HepG2 (cell line): Measurements from ENCODE around the gene UQCRC1. TPM values are rescaled to one million over a fixed set of nuclear protein-coding genes. Genes with fewer than 3 reads are reported as not detected.

Source experiments
- CAMTA2 ChIP-seq: sonication (generic); formaldehyde crosslinking; IDR thresholded peaks from 2 replicates; pipeline ENCODE4 v1.4.0; 2020; ENCODE audit warnings: mild to moderate bottlenecking, missing genetic modification reagents, borderline replicate concordance
- CEBPG ChIP-seq: IDR thresholded peaks from 2 replicates; pipeline ENCODE4 v1.6.1; 2016
- KLF6 ChIP-seq: IDR thresholded peaks from 2 replicates; pipeline ENCODE4 v1.8.0; 2016; ENCODE audit warnings: missing biosample characterization, missing genetic modification reagents
- MAFG ChIP-seq: sonication (generic); formaldehyde crosslinking; IDR thresholded peaks from 2 replicates; pipeline ENCODE4 v1.5.1; 2020; ENCODE audit warnings: mild to moderate bottlenecking, missing genetic modification reagents
- MXD4 ChIP-seq: IDR thresholded peaks from 2 replicates; pipeline ENCODE4 v1.6.1; 2016; ENCODE audit warnings: mild to moderate bottlenecking, missing biosample characterization, missing genetic modification reagents
- NONO ChIP-seq, 2 experiments: fragments of 450-650 bp in 1 of 2; sonication (generic) in 1 of 2; formaldehyde crosslinking in 1 of 2; IDR thresholded peaks in 1 of 2; conservative IDR thresholded peaks in 1 of 2; 2 replicates each; pipeline versions ENCODE4 v1.6.1 to v1.8.0; 2017 to 2022; ENCODE audit warnings: mild to moderate bottlenecking in 1 of 2, missing genetic modification reagents in 1 of 2, moderate library complexity in 1 of 2
- NPAS2 ChIP-seq: sonication (generic); formaldehyde crosslinking; IDR thresholded peaks from 2 replicates; pipeline ENCODE4 v1.8.0; 2022; ENCODE audit warnings: mild to moderate bottlenecking, missing genetic modification reagents, borderline replicate concordance
- SATB2 ChIP-seq: sonication (generic); formaldehyde crosslinking; IDR thresholded peaks from 2 replicates; pipeline ENCODE4 v1.5.0; 2020; ENCODE audit warnings: missing genetic modification reagents
- SCMH1 ChIP-seq: sonication (generic); formaldehyde crosslinking; IDR thresholded peaks from 2 replicates; pipeline ENCODE4 v1.9.0; 2021; ENCODE audit warnings: missing genetic modification reagents, mild to moderate bottlenecking, borderline replicate concordance
- SIN3A ChIP-seq: IDR thresholded peaks from 2 replicates; pipeline ENCODE4 v1.6.1; 2011; ENCODE audit warnings: low read depth, mild to moderate bottlenecking, control low read depth, low read length, borderline replicate concordance
- TMF1 ChIP-seq: sonication (generic); formaldehyde crosslinking; IDR thresholded peaks from 2 replicates; pipeline ENCODE4 v1.8.1; 2022; ENCODE audit warnings: low read depth, missing genetic modification reagents
- ZNF124 ChIP-seq: sonication (generic); formaldehyde crosslinking; IDR thresholded peaks from 2 replicates; pipeline ENCODE4 v1.4.0; 2020; ENCODE audit warnings: missing genetic modification reagents
- ZNF317 ChIP-seq: sonication (generic); formaldehyde crosslinking; IDR thresholded peaks from 2 replicates; pipeline ENCODE4 v1.5.0; 2020; ENCODE audit warnings: mild to moderate bottlenecking, missing genetic modification reagents
- ZNF441 ChIP-seq: sonication (generic); formaldehyde crosslinking; IDR thresholded peaks from 2 replicates; pipeline ENCODE4 v1.7.0; 2021; ENCODE audit warnings: missing genetic modification reagents, borderline replicate concordance
- ZZZ3 ChIP-seq: sonication (generic); formaldehyde crosslinking; IDR thresholded peaks from 2 replicates; pipeline ENCODE4 v1.4.0; 2020; ENCODE audit warnings: missing genetic modification reagents, mild to moderate bottlenecking, borderline replicate concordance
- polyA plus RNA-seq, 8 experiments: library from polyadenylated mRNA; depleted of rRNA in 3 of 8; stranded (reverse) in 7 of 8; unstranded in 1 of 8; fragments of >200 nt; fragmentation: Illumina TruSeq in 4 of 8; extraction: Trizol in 4 of 8; gene quantifications; 2 replicates each; pipeline versions ENCODE4 v1.2.1 to v1.2.3, GENCODE V29; 2011 to 2016; ENCODE audit warnings: low read depth in 4 of 8, missing spikeins in 1 of 8, mixed read lengths in 1 of 8; ENCODE audit not compliant: insufficient read depth in 1 of 8
- total RNA-seq, 5 experiments: library from RNA; depleted of rRNA; stranded (reverse); fragments of >200 nt; fragmentation: Illumina TruSeq; extraction: Trizol; gene quantifications; 2 replicates each; pipeline ENCODE4 v1.2.3, GENCODE V29; 2016; ENCODE audit warnings: low read depth in 1 of 5
- TF ChIP-seq, protein P1 (sequence below): sonication (generic); formaldehyde crosslinking; IDR thresholded peaks from 2 replicates; pipeline ENCODE4 v1.9.0; 2021; ENCODE audit warnings: missing genetic modification reagents, mild to moderate bottlenecking, borderline replicate concordance
- TF ChIP-seq, protein P2 (sequence below): sonication (generic); formaldehyde crosslinking; IDR thresholded peaks from 2 replicates; pipeline ENCODE4 v1.5.1; 2020; ENCODE audit warnings: mild to moderate bottlenecking, missing genetic modification reagents, moderate library complexity
- TF ChIP-seq, protein P3 (sequence below): sonication (generic); formaldehyde crosslinking; IDR thresholded peaks from 2 replicates; pipeline ENCODE4 v1.5.1; 2020; ENCODE audit warnings: missing genetic modification reagents, mild to moderate bottlenecking, borderline replicate concordance
- TF ChIP-seq, protein P4 (sequence below): IDR thresholded peaks from 2 replicates; pipeline ENCODE4 v1.6.1; 2016; ENCODE audit warnings: low read depth, borderline replicate concordance
- TF ChIP-seq, protein P5 (sequence below): sonication (generic); formaldehyde crosslinking; IDR thresholded peaks from 2 replicates; pipeline ENCODE4 v1.5.0; 2020; ENCODE audit warnings: mild to moderate bottlenecking, missing genetic modification reagents
- TF ChIP-seq, protein P6 (sequence below): sonication (generic); formaldehyde crosslinking; IDR thresholded peaks from 2 replicates; pipeline ENCODE4 v1.4.0; 2020; ENCODE audit warnings: missing genetic modification reagents

The UQCRC1 gene
- total and polyA plus RNA-seq, 2 of the 13 experiments (the other 11 are each of a cell fraction or from before 2014, with no cell fraction given): 316 to 680 TPM

DNA sequence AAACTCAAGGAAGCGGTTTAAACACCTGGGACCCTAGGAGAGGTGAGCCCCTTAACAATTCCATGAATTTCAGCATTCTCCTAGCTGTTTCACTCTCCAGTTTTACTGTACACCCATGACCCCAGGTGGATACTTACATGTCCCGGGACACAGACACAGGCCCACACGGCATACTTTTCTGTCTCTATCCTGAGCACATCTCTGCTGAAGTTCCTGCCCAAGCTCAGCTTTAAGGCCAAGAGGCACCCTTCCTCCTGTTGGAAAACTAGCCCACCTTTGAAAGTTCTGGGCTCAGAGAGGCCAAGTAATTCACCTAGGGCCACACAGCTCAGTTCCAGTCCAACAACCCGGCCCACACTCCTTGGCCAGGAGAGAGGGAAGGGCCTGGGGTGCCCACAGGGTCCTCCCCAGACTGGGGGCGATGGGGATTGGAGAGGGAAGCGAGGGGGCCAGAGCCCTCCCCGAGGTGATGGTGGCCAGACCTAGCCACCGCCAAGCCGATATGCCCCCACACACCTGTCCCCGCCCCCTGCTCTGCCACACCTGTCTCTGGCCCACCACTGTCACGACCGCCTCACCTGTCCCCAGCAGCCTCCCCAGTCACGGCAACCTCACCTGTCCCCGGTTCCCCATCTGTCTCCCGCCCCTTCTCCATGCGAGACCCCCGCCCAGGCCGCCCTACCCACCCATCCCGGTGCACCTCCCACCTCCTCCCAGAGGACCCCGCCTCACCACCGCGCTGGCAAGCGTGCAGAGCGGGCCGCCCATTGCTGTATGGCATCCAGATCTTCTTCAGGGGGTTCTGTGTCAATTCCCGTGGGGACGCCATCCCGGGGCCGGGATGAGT lies 53.3 kb downstream of the UQCRC1 start (continued):
- TF ChIP-seq, protein P1, sequence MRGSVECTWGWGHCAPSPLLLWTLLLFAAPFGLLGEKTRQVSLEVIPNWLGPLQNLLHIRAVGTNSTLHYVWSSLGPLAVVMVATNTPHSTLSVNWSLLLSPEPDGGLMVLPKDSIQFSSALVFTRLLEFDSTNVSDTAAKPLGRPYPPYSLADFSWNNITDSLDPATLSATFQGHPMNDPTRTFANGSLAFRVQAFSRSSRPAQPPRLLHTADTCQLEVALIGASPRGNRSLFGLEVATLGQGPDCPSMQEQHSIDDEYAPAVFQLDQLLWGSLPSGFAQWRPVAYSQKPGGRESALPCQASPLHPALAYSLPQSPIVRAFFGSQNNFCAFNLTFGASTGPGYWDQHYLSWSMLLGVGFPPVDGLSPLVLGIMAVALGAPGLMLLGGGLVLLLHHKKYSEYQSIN (CRISPR knock-in tag): no peak
- TF ChIP-seq, protein P2, sequence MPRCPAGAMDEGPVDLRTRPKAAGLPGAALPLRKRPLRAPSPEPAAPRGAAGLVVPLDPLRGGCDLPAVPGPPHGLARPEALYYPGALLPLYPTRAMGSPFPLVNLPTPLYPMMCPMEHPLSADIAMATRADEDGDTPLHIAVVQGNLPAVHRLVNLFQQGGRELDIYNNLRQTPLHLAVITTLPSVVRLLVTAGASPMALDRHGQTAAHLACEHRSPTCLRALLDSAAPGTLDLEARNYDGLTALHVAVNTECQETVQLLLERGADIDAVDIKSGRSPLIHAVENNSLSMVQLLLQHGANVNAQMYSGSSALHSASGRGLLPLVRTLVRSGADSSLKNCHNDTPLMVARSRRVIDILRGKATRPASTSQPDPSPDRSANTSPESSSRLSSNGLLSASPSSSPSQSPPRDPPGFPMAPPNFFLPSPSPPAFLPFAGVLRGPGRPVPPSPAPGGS (CRISPR knock-in tag): no peak; the same call in 1 of the 2 replicates
- TF ChIP-seq, protein P3, sequence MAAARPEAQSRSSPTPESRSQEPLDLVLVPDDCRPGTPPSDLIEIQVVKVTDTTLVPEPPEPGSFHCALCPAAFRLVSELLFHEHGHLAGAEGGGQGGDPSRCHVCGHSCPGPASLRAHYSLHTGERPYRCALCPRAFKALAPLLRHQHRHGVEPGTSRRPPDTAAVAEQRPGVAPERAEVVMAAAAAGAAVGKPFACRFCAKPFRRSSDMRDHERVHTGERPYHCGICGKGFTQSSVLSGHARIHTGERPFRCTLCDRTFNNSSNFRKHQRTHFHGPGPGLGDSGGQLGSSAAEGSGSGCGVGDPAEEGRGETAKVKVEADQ (CRISPR knock-in tag): peak; percentile 67
- no peak for TF ChIP-seq NPAS2 (CRISPR knock-in tag)
- 0 out of 2 replicates have a peak, but pooled peaks have one; percentile 48 for TF ChIP-seq TMF1
- no peak for TF ChIP-seq ZNF124 (CRISPR knock-in tag)
- 0 out of 2 replicates have a peak, but pooled peaks have one; percentile 8 for TF ChIP-seq KLF6 (CRISPR knock-in tag)
- 0 out of 2 replicates have a peak, but pooled peaks have one; percentile 18 for TF ChIP-seq ZNF317 (CRISPR knock-in tag)
- TF ChIP-seq ZZZ3 (CRISPR knock-in tag): no peak
- TF ChIP-seq, protein P4, sequence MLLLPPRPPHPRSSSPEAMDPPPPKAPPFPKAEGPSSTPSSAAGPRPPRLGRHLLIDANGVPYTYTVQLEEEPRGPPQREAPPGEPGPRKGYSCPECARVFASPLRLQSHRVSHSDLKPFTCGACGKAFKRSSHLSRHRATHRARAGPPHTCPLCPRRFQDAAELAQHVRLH (CRISPR knock-in tag): 0 out of 2 replicates have a peak, but pooled peaks have one; percentile 29
- no peak for TF ChIP-seq MXD4 (CRISPR knock-in tag)
- TF ChIP-seq, protein P5, sequence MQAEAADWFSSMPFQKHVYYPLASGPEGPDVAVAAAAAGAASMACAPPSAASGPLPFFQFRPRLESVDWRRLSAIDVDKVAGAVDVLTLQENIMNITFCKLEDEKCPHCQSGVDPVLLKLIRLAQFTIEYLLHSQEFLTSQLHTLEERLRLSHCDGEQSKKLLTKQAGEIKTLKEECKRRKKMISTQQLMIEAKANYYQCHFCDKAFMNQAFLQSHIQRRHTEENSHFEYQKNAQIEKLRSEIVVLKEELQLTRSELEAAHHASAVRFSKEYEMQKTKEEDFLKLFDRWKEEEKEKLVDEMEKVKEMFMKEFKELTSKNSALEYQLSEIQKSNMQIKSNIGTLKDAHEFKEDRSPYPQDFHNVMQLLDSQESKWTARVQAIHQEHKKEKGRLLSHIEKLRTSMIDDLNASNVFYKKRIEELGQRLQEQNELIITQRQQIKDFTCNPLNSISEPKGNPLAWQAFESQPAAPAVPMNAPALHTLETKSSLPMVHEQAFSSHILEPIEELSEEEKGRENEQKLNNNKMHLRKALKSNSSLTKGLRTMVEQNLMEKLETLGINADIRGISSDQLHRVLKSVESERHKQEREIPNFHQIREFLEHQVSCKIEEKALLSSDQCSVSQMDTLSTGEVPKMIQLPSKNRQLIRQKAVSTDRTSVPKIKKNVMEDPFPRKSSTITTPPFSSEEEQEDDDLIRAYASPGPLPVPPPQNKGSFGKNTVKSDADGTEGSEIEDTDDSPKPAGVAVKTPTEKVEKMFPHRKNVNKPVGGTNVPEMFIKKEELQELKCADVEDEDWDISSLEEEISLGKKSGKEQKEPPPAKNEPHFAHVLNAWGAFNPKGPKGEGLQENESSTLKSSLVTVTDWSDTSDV (CRISPR knock-in tag): peak; percentile 33; the same call in 1 of the 2 replicates
- no peak for TF ChIP-seq CEBPG
- TF ChIP-seq SIN3A: 0 out of 2 replicates have a peak, but pooled peaks have one; percentile 57
- TF ChIP-seq SATB2 (CRISPR knock-in tag): no peak
- no peak for TF ChIP-seq SCMH1 (CRISPR knock-in tag)
- TF ChIP-seq CAMTA2 (CRISPR knock-in tag): no peak
- TF ChIP-seq ZNF441: 0 out of 2 replicates have a peak, but pooled peaks have one; percentile 11
- TF ChIP-seq MAFG: no peak
- TF ChIP-seq, protein P6, sequence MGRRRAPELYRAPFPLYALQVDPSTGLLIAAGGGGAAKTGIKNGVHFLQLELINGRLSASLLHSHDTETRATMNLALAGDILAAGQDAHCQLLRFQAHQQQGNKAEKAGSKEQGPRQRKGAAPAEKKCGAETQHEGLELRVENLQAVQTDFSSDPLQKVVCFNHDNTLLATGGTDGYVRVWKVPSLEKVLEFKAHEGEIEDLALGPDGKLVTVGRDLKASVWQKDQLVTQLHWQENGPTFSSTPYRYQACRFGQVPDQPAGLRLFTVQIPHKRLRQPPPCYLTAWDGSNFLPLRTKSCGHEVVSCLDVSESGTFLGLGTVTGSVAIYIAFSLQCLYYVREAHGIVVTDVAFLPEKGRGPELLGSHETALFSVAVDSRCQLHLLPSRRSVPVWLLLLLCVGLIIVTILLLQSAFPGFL (CRISPR knock-in tag): no peak
- no peak for TF ChIP-seq NONO (IDR thresholded peaks at IDR 0.05)
- TF ChIP-seq NONO (CRISPR knock-in tag; conservative IDR thresholded peaks at IDR 0.05): no peak
